ENCODE measurements around the gene ARHGAP22. TPM values are rescaled to one million over a fixed set of nuclear protein-coding genes. Genes with fewer than 3 reads are reported as not detected.

The ARHGAP22 gene
- total and polyA plus RNA-seq, 11 donors, result 1.1 to 9.5 (median 2.8) TPM

- peaks cover 0 to 4% (median 0%) of the 10 kb centered on the region in 12 donors for H3K9me3 ChIP-seq
- intact Hi-C loops (cut with DNase I), result loop anchor here in 9 of 10 donors (2.0 to 5.0 kb wide), 5 partner anchors 42 to 58 kb away; no protein-coding TSS in a partner anchor
- H3K36me3 ChIP-seq, result no peaks in the 10 kb centered on the region
- TF ChIP-seq POLR2A (IDR thresholded peaks at IDR 0.05), result no peak
- no peak for TF ChIP-seq CTCF (IDR thresholded peaks at IDR 0.05)
- H3K4me1 ChIP-seq, result peaks cover 0 to 55% (median 7%) of the 10 kb centered on the region in 12 donors
- 94% methylated on average over 4 of the region's 4 CpGs for WGBS, 4 donors
- H3K27me3 ChIP-seq, result no peaks in the 10 kb centered on the region
- no peak overlapping the region for H3K27ac ChIP-seq
- DNase-seq (no peak), ATAC-seq (no peak)
- no peak overlapping the region for H3K4me3 ChIP-seq
Observed at GRCh38 chr10:48609899-48610584, 5.2 kb upstream of the ARHGAP22 start.

GRCh38 chr10:48609441-48609840 is 4.6 kb upstream of the ARHGAP22 start:
- ATAC-seq, result no peak
- intact Hi-C loops (cut with DNase I), result loop anchor here in 9 of 10 donors (2.0 to 5.0 kb wide), 5 partner anchors 43 to 57 kb away; no protein-coding TSS in a partner anchor

GRCh38 chr10:48608976-48609375 is 4.1 kb upstream of the ARHGAP22 start:
- no peak for TF ChIP-seq POLR2A (IDR thresholded peaks at IDR 0.05)
- TF ChIP-seq CTCF (IDR thresholded peaks at IDR 0.05), result no peak
- no peaks in the 10 kb centered on the region for H3K9me3 ChIP-seq
- peaks cover 0 to 64% (median 11%) of the 10 kb centered on the region in 12 donors for H3K4me1 ChIP-seq
- DNase-seq (no peak), ATAC-seq (no peak)
- no peaks in the 10 kb centered on the region for H3K36me3 ChIP-seq
- H3K27me3 ChIP-seq, result peaks cover 0 to 8% (median 0%) of the 10 kb centered on the region in 9 donors
- no peak overlapping the region for H3K27ac ChIP-seq
- no peak overlapping the region for H3K4me3 ChIP-seq
- intact Hi-C loops (cut with DNase I), result loop anchor here (1.0 to 5.0 kb wide), 6 partner anchors 43 to 57 kb away; no protein-coding TSS in a partner anchor

More at GRCh38 chr10:48609441-48609840, 4.6 kb upstream of the ARHGAP22 start:
- peaks cover 0 to 60% (median 9%) of the 10 kb centered on the region in 12 donors for H3K4me1 ChIP-seq
- no peak overlapping the region for H3K4me3 ChIP-seq
- H3K27ac ChIP-seq, result no peak overlapping the region
- H3K36me3 ChIP-seq, result no peaks in the 10 kb centered on the region
- no peaks in the 10 kb centered on the region for H3K9me3 ChIP-seq
- DNase-seq, result no peak
- no peak for TF ChIP-seq POLR2A (IDR thresholded peaks at IDR 0.05)
- TF ChIP-seq CTCF (IDR thresholded peaks at IDR 0.05), result no peak
- peaks cover 0 to 3% (median 0%) of the 10 kb centered on the region in 9 donors for H3K27me3 ChIP-seq
- 89 to 94% (median 92%) methylated on average over 5 of the region's 5 CpGs for WGBS, 4 donors

- Histone ChIP-seq H3K4me3 (no peak overlapping the region), H3K9me3 (no peaks in the 10 kb centered on the region), H3K36me3 (no peaks in the 10 kb centered on the region), H3K27ac (peak overlapping the region in 1 of 12 donors; percentile 85), H3K4me1 (peaks cover 0 to 69% (median 11%) of the 10 kb centered on the region in 12 donors), H3K27me3 (peaks cover 0 to 13% (median 0%) of the 10 kb centered on the region in 9 donors)
- TF ChIP-seq POLR2A (IDR thresholded peaks at IDR 0.05) (no peak), CTCF (IDR thresholded peaks at IDR 0.05) (peak; percentile 37 to 71 (median 55))
- intact Hi-C loops (cut with DNase I), result loop anchor here (1.0 to 5.0 kb wide), 6 partner anchors 44 to 56 kb away; no protein-coding TSS in a partner anchor
- DNase-seq (no peak), ATAC-seq (peak in 3 of 4 donors; percentile 34 to 46 (median 44))
- 49 to 63% (median 63%) methylated on average over 3 of the region's 3 CpGs for WGBS, 4 donors
Observed at GRCh38 chr10:48608279-48608681, 3.4 kb upstream of the ARHGAP22 start.

Data from heart left ventricle (tissue), 16 donors.